Measurements from ENCODE around the gene LARP1.
"Not testable (repeated sequence)": the region's sequence is repeated elsewhere in the genome, so short reads cannot be mapped to it uniquely, and the experiment has no call there.

The LARP1 gene

GRCh38 chr5:154755361-154756008 is at the start of gene LARP1:
TSS of gene LARP1 (plus strand) at chr5:154755377. CDS start at chr5:154755758, 381 bp downstream.
- no peak for DNase-seq (ENCODE audit: low read depth in 2 of 2)

GRCh38 chr5:154706416-154706815 is 48.8 kb upstream of the LARP1 start:
- no peak for DNase-seq (ENCODE audit: low read depth in 2 of 2)

GRCh38 chr5:154707641-154708040 is 47.5 kb upstream of the LARP1 start:
- no peak for DNase-seq (ENCODE audit: low read depth in 2 of 2)

GRCh38 chr5:154708207-154708606 is 47.0 kb upstream of the LARP1 start:
- DNase-seq (ENCODE audit: low read depth in 2 of 2), result no peak

- DNase-seq (ENCODE audit: low read depth in 2 of 2), result no peak
Observed at GRCh38 chr5:154708846-154709245, 46.3 kb upstream of the LARP1 start.

- no peak for DNase-seq (ENCODE audit: low read depth in 2 of 2)
Observed at GRCh38 chr5:154709368-154710305, 45.5 kb upstream of the LARP1 start.

- no peak for DNase-seq (ENCODE audit: low read depth in 2 of 2)
Observed at GRCh38 chr5:154712518-154713437, 42.4 kb upstream of the LARP1 start.

GRCh38 chr5:154713615-154714125 is 41.5 kb upstream of the LARP1 start:
- DNase-seq (ENCODE audit: low read depth in 2 of 2), result no peak

- no peak for DNase-seq (ENCODE audit: low read depth in 2 of 2)
Observed at GRCh38 chr5:154714266-154714986, 40.8 kb upstream of the LARP1 start.

- DNase-seq (ENCODE audit: low read depth in 2 of 2), result no peak
Observed at GRCh38 chr5:154721481-154722058, 33.6 kb upstream of the LARP1 start.

- no peak for DNase-seq (ENCODE audit: low read depth in 2 of 2)
Observed at GRCh38 chr5:154722097-154722496, 33.1 kb upstream of the LARP1 start.

GRCh38 chr5:154722936-154723335 is 32.2 kb upstream of the LARP1 start:
- DNase-seq (ENCODE audit: low read depth in 2 of 2), result no peak

- DNase-seq (ENCODE audit: low read depth in 2 of 2), result no peak
Observed at GRCh38 chr5:154723740-154724505, 31.3 kb upstream of the LARP1 start.

- no peak for DNase-seq (ENCODE audit: low read depth in 2 of 2)
Observed at GRCh38 chr5:154727361-154727760, 27.8 kb upstream of the LARP1 start.

GRCh38 chr5:154728939-154729588 is 26.1 kb upstream of the LARP1 start:
- DNase-seq (ENCODE audit: low read depth in 2 of 2), result no peak

- no peak for DNase-seq (ENCODE audit: low read depth in 2 of 2)
Observed at GRCh38 chr5:154729613-154730012, 25.6 kb upstream of the LARP1 start.

GRCh38 chr5:154730761-154731160 is 24.4 kb upstream of the LARP1 start:
- DNase-seq (ENCODE audit: low read depth in 2 of 2), result not testable (repeated sequence)

- DNase-seq (ENCODE audit: low read depth in 2 of 2), result no peak
Observed at GRCh38 chr5:154732212-154732611, 23.0 kb upstream of the LARP1 start.

Data from stimulated activated CD4-positive, alpha-beta T cell treated with anti-CD3 and anti-CD28 coated beads, Interleukin-15, amount 100 ng/mL, for 48 hours (primary cell).